Measurements from ENCODE around the gene SAG. TPM values are rescaled to one million over a fixed set of nuclear protein-coding genes. Genes with fewer than 3 reads are reported as not detected.

Gene SAG
- total RNA-seq, 6 donors from 2014 or later: 0.17 TPM; not detected in 5

DNA sequence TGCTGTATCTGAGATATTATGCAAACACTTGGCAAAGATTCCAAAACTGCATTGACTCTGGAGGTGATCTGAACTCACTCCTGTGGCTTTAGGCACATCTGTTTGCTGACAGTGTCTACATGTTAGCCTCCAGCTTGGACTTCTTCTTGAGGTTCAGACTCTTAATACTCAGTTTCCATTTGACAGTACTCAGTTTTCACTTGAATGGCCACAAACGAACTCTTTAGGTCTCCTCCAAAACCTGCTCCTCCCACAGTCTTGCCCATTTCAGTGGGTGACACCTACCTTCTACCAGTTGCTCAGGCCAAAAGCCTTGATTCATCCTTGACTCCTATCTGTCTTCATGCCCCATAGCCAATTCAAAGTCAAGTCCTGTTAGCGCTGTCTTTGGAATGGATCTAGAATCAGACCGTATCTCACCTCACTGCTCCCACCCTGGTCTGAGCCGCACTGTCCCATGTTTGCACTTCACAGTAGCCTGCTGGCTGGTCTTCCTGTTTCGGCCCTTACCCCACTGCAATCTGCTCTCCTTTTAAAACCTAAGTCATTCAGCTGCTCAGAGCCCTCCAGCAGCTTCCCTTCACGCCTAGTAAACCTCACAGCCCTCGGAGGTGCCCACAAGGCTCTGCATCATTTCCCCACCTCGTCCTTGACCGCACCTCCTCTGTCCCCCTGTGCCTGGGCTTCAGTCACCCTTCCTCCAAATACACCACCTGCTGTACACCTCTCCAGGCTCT lies 45.6 kb upstream of the SAG start:
- H3K4me1 ChIP-seq: no peaks in the 10 kb centered on the region
- no peaks in the 10 kb centered on the region for H3K27me3 ChIP-seq
- H3K9me3 ChIP-seq: no peaks in the 10 kb centered on the region
- no peak for DNase-seq
- TF ChIP-seq, protein P1, sequence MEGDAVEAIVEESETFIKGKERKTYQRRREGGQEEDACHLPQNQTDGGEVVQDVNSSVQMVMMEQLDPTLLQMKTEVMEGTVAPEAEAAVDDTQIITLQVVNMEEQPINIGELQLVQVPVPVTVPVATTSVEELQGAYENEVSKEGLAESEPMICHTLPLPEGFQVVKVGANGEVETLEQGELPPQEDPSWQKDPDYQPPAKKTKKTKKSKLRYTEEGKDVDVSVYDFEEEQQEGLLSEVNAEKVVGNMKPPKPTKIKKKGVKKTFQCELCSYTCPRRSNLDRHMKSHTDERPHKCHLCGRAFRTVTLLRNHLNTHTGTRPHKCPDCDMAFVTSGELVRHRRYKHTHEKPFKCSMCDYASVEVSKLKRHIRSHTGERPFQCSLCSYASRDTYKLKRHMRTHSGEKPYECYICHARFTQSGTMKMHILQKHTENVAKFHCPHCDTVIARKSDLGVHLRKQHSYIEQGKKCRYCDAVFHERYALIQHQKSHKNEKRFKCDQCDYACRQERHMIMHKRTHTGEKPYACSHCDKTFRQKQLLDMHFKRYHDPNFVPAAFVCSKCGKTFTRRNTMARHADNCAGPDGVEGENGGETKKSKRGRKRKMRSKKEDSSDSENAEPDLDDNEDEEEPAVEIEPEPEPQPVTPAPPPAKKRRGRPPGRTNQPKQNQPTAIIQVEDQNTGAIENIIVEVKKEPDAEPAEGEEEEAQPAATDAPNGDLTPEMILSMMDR (IDR thresholded peaks at IDR 0.05): no peak
- TF ChIP-seq EP300 (IDR thresholded peaks at IDR 0.05) (no peak), POLR2AphosphoS5 (IDR thresholded peaks at IDR 0.05) (no peak), POLR2A (IDR thresholded peaks at IDR 0.05) (no peak)
- H3K36me3 ChIP-seq: peaks cover 45 to 99% (median 82%) of the 10 kb centered on the region in 4 donors
- WGBS, 2 donors: 76 to 85% methylated on average over 9 of the region's 9 CpGs
- ATAC-seq (ENCODE audit: low FRiP score in 2 of 2): peak in 1 of 2 donors; percentile 52
- no peak overlapping the region for H3K4me3 ChIP-seq
- no peak overlapping the region for H3K27ac ChIP-seq

DNA sequence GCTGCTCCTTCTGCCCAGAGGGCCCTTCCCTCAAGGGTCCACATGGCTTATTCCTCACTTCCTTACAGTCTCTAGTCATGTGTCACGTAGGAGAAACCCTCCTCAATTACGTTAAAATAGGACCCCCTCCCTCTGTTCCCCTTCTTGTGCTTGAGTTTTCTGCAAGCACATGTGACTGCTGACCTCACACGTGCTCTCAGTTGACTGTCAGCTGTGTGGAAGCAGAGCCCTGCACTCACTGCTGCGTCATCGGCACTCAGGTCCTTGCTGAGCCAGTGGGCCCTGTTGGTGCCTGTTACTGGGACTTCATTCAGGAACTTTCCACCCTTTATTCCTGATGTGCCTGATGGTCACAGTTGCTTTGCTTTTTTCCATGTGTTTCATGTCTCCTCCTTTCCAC lies 45.1 kb upstream of the SAG start:
- Histone ChIP-seq H3K27me3 (no peaks in the 10 kb centered on the region), H3K4me3 (no peak overlapping the region), H3K36me3 (peaks cover 45 to 99% (median 82%) of the 10 kb centered on the region in 4 donors), H3K4me1 (no peaks in the 10 kb centered on the region), H3K27ac (no peak overlapping the region), H3K9me3 (no peaks in the 10 kb centered on the region)
- no peak for TF ChIP-seq POLR2AphosphoS5 (IDR thresholded peaks at IDR 0.05)
- TF ChIP-seq EP300 (IDR thresholded peaks at IDR 0.05): no peak
- TF ChIP-seq, protein P1 (IDR thresholded peaks at IDR 0.05): no peak
- TF ChIP-seq POLR2A (IDR thresholded peaks at IDR 0.05): no peak
- WGBS, 2 donors: 88 to 93% methylated on average over 5 of the region's 5 CpGs
- DNase-seq: no peak
- peak in 1 of 2 donors; percentile 45 for ATAC-seq (ENCODE audit: low FRiP score in 2 of 2)

DNA sequence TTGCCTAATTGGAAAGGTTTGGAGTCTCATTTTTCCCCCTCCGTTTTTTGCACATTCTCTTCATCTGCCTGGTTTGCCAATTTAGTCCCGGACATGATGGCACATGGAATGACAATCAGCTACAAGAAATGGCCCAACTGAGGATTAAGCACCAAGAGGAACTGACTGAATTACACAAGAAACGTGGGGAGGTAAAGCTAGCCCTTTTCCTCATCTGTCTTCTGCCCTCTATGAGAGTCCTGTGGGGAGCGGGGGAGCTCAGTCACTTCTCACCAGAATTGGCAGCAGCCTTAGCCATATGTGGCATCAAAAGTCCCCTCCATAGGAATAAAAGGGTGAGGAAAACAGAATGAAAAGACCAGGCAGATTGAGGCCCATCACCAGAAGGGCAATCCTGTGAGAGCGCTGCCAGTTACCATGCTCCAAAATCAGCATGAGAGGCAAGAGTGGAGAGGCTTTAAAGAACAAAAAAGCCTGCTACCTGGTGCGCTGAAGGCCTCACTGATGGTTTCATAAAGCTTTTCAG lies 44.5 kb upstream of the SAG start:
- WGBS, 2 donors: 90 to 91% methylated on average over 6 of the region's 6 CpGs
- no peak overlapping the region for H3K27ac ChIP-seq
- H3K9me3 ChIP-seq: no peaks in the 10 kb centered on the region
- ATAC-seq (ENCODE audit: low FRiP score in 2 of 2): no peak
- no peak for TF ChIP-seq POLR2AphosphoS5 (IDR thresholded peaks at IDR 0.05)
- DNase-seq: no peak
- no peak overlapping the region for H3K4me3 ChIP-seq
- H3K36me3 ChIP-seq: peaks cover 45 to 99% (median 83%) of the 10 kb centered on the region in 4 donors
- H3K27me3 ChIP-seq: no peaks in the 10 kb centered on the region
- no peaks in the 10 kb centered on the region for H3K4me1 ChIP-seq

DNA sequence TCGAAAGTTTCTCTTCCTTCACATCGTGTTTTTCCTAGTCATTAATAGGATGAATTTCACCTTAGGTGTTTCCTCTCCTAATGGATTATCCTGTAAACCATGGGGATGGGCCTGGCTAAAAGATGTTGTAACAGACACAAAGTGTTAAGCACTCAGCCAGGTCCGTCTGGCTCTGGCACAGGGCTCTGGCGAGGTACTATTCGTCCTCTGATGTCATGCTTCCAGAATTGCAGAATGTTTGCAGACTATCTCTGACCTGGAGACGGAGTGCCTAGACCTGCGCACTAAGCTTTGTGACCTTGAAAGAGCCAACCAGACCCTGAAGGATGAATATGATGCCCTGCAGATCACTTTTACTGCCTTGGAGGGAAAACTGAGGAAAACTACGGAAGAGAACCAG lies 42.9 kb upstream of the SAG start:
- H3K36me3 ChIP-seq: peaks cover 45 to 98% (median 77%) of the 10 kb centered on the region in 4 donors
- H3K27me3 ChIP-seq: no peaks in the 10 kb centered on the region
- H3K4me1 ChIP-seq: no peaks in the 10 kb centered on the region
- no peak overlapping the region for H3K27ac ChIP-seq
- ATAC-seq (ENCODE audit: low FRiP score in 2 of 2): no peak
- no peak for TF ChIP-seq EP300 (IDR thresholded peaks at IDR 0.05)
- TF ChIP-seq, protein P1 (IDR thresholded peaks at IDR 0.05): no peak
- no peak for TF ChIP-seq POLR2AphosphoS5 (IDR thresholded peaks at IDR 0.05)
- TF ChIP-seq POLR2A (IDR thresholded peaks at IDR 0.05): no peak
- no peak overlapping the region for H3K4me3 ChIP-seq
- no peak for DNase-seq
- WGBS, 2 donors: 86 to 88% methylated on average over 8 of the region's 8 CpGs
- no peaks in the 10 kb centered on the region for H3K9me3 ChIP-seq

DNA sequence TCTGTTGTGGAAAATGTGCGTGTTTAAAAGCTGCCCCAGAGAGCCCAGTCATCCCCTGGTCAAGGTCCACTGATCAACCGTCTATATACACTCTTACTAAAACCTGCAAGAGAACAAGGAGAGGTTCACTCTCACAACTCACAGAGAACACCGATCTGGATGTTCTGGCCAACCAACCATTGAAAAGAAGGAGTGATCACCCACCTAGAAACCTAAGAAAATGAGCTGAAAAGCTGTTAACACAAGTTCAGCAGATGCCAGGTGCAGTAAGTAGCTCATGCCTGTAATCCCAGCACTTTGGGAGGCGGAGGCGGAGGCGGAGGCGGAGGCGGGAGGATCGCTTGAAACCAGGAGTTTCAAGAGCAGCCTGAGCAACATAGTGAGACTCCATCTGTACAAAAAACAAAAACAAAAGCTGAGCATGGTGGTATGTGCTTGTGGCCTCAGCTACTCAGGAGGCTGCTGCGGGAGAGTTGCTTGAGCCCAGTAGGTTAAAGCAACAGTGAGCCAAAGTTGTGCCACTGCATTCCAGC lies 41.7 kb upstream of the SAG start:
- TF ChIP-seq, protein P1 (IDR thresholded peaks at IDR 0.05): no peak
- TF ChIP-seq EP300 (IDR thresholded peaks at IDR 0.05) (no peak), POLR2A (IDR thresholded peaks at IDR 0.05) (no peak), POLR2AphosphoS5 (IDR thresholded peaks at IDR 0.05) (no peak)
- ATAC-seq (ENCODE audit: low FRiP score in 2 of 2) (no peak), DNase-seq (peak in 1 of 2 donors; percentile 50)
- Histone ChIP-seq H3K4me1 (peaks cover 0 to 3% (median 0%) of the 10 kb centered on the region in 4 donors), H3K27me3 (no peaks in the 10 kb centered on the region), H3K27ac (no peak overlapping the region), H3K4me3 (no peak overlapping the region), H3K9me3 (no peaks in the 10 kb centered on the region), H3K36me3 (peaks cover 35 to 99% (median 68%) of the 10 kb centered on the region in 4 donors)
- 93 to 95% methylated on average over 10 of the region's 10 CpGs for WGBS, 2 donors

Measured in upper lobe of left lung (tissue), 6 donors.